DLD1 (cell line): ENCODE data around the gene CCHCR1.

Experiments
- in situ Hi-C: cut with HindIII; loops from 2 replicates; pipeline ENCODE4 v1.10.0; 2017; ENCODE audit warnings: low sequenced_read_pairs

The CCHCR1 gene

GRCh38 chr6:31113861-31114540 lies 43.6 kb downstream of the CCHCR1 start:
- in situ Hi-C loops, result no loop called here

DNA sequence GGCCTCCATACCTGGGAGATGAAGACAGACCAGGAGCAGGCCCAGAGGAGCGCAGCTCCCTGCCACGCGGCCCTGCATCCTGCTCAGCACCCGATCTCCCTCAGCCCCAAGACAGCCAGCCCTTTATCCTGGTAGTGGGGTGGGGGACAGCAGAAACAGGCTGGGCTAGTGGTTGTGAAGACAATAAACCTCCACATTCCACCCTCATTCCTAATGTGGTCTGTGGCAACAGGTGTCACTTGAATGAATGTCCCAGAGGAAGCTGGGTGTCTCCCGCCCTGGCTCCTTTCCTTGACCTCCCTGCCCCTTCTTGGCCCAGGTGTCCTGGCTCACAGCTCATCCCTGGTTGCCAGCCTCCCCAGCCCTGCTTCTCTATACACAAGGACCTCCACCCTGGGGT lies 45.1 kb downstream of the CCHCR1 start, which contains the start of gene C6orf15:
C6orf15 (minus strand) TSS at position 98 of the 400 bp plus-strand sequence; CDS start at position 78, 20 bp downstream.
- in situ Hi-C loops, result no loop called here

DNA sequence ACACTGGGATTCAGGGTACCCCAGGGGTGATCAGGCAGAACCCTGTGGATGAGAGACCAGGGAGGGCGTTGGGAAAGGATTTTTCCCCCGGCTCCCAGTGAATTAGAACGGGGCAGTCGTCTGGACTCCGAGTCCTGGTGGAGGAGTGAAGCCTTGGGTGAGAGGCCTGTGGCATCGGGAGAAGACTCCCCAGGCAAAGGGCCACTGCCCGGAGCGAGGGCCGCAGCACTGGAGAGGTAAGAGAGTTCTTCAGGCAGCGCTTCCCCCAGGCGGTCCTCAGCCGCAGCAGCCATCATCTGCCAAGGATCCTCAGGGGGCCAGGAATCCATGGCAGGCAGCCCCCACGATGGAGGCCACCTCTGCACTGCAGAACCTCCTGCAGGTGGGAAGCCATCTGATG lies 45.9 kb downstream of the CCHCR1 start:
- in situ Hi-C loops, result no loop called here

GRCh38 chr6:31110825-31111582 lies 46.6 kb downstream of the CCHCR1 start:
- in situ Hi-C loops, result no loop called here

- in situ Hi-C loops, result no loop called here
These were observed 50.5 kb downstream of the CCHCR1 start for GRCh38 chr6:31107052-31107451.

DNA sequence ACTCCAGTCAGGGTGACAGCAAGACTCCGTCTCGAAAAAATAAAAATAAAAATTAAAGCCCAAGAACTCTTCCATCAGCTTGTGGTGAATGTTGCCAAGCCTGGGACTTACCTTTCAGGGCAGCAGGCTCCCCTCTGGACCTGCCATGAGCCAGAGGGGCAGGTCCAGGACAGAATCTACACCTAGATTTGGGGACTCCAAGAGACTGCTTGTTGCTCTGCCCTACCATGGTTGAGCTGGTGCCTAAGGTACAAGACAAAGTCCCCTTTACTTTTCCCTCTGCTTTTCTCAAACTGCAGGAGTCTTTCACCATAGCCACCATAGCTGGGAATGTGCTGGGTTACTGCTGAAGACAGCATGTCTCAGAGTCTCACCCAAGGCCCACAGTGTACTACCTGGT lies 54.5 kb downstream of the CCHCR1 start:
- in situ Hi-C loops, result no loop called here

DNA sequence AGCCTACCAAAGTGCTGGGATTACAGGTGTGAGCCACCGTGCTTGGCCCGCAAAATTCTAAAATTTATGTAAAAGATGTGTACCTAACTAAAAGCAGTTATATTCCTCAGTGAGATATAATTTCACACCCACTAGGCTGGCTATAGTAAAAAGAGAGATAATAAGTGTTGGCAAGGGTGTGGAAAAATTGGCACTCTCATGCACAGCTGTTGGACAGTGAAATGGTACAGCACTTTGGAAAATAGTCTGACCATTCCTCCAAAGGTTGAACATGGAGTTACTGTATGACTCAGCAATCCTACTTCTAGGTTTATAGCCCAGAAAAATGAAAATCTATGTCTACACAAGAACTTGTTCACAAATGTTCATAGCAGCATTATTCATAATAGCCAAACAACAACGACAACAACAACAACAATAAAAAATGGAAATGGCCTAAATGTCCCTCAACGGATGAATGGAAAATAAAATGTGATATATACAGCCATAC lies 59.1 kb downstream of the CCHCR1 start:
- in situ Hi-C loops, result no loop called here

GRCh38 chr6:31096656-31097055 lies 60.9 kb downstream of the CCHCR1 start:
- in situ Hi-C loops, result no loop called here

- in situ Hi-C loops, result no loop called here
These were observed 61.4 kb downstream of the CCHCR1 start for GRCh38 chr6:31096215-31096614.

GRCh38 chr6:31094389-31094881 lies 63.2 kb downstream of the CCHCR1 start:
- in situ Hi-C loops, result no loop called here

DNA sequence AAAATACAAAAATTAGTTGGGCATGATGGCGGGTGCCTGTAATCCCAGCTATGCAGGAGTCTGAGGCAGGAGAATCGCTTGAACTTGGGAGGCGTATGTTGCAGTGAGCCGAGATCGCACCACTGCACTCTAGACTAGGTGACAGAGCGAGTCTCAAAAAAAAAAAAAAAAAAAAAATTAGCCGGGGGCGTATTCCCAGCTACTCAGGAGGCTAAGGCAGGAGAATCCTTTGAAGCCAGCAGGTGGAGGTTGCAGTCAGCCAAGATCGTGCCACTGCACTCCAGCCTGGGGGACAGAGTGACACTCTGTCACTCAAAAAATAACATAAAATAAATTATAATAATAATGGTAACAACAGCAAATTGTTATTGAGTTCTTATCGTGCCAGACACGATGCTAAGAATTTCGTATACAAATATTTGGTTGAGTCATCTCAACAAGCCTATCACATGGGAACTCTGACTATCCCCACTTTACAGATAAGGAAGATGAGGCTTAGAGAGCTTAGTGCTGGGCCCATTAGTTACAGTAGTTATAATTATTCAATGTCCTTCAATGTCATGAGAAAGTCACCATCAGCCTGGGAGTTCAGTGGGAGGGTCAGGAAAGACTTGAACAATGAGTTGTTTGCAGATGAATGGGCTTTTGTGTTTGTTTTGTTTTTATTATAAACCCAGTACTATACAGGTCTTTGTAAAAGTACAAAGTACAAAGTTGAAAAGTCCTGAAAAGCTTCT lies 64.7 kb downstream of the CCHCR1 start:
- in situ Hi-C loops, result no loop called here
